NOMO-1 (cell line): ENCODE results near the gene MDH1B.

Source experiments
- DNase-seq, 2 experiments: peaks; one replicate each; lab custom pipeline; 2025; ENCODE audit not compliant: unreplicated experiment in 2 of 2; lab: John Stamatoyannopoulos, UW

MDH1B gene

GRCh38 chr2:206698811-206699210 is 66.3 kb downstream of the MDH1B start:
- no peak for DNase-seq

- no peak for DNase-seq
These were observed 68.2 kb downstream of the MDH1B start for GRCh38 chr2:206696910-206697309.

GRCh38 chr2:206693399-206694137 is 71.6 kb downstream of the MDH1B start:
- DNase-seq: peak; percentile 36 to 41

- DNase-seq: no peak
These were observed 72.2 kb downstream of the MDH1B start for GRCh38 chr2:206692971-206693370.

GRCh38 chr2:206688990-206689389 is 76.1 kb downstream of the MDH1B start:
- no peak for DNase-seq

- no peak for DNase-seq
These were observed 76.7 kb downstream of the MDH1B start for GRCh38 chr2:206688453-206688852.
